ENCODE measurements around the gene NEK4.
A peak's percentile ranks its signal among the peaks of the same experiment; 100 is the strongest.
"Not testable (repeated sequence)": the region's sequence is repeated elsewhere in the genome, so short reads cannot be mapped to it uniquely, and the experiment has no call there.

NEK4 gene

GRCh38 chr3:52731590-52731989 is 39.1 kb downstream of the NEK4 start:
- DNase-seq (ENCODE audit: low read depth): no peak

- no peak for DNase-seq (ENCODE audit: low read depth)
These were observed 40.1 kb downstream of the NEK4 start for GRCh38 chr3:52730681-52731080.

GRCh38 chr3:52728753-52729152 is 42.0 kb downstream of the NEK4 start:
- not testable (repeated sequence) for DNase-seq (ENCODE audit: low read depth)

- no peak for DNase-seq (ENCODE audit: low read depth)
These were observed 46.2 kb downstream of the NEK4 start for GRCh38 chr3:52724511-52724910.

DNA sequence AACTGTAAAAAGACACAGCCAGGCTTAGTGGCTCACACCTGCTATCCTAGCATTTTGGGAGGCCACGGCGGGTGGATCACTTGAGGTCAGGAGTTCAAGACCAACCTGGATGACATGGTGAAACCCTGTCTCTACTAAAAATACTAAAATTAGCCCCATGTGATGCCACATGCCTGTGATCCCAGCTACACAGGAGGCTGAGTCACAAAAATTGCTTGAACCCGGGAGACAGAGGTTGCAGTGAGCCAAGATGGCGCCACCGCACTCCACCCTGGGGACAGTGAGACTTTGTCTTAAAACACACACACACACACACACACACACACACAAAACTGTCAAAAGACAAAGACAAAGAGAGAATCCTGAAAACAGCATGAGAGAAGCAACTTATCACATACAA is 46.8 kb downstream of the NEK4 start:
- DNase-seq (ENCODE audit: low read depth): no peak

- DNase-seq (ENCODE audit: low read depth): no peak
These were observed 48.2 kb downstream of the NEK4 start for GRCh38 chr3:52722491-52722890.

DNA sequence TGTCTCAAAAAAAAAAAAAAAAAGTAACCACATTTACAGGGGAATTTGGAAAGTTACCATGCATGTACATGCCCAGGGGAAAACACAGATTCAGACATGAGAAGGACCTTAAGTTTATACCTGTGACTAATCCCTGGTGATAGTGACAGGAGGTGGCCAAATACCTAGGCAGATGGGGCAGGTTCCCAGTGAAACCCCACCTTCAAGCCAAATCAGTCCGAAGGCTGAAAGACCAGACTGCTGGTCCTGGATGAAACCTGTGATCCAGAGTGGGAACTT is 49.1 kb downstream of the NEK4 start:
- DNase-seq (ENCODE audit: low read depth): no peak

DNA sequence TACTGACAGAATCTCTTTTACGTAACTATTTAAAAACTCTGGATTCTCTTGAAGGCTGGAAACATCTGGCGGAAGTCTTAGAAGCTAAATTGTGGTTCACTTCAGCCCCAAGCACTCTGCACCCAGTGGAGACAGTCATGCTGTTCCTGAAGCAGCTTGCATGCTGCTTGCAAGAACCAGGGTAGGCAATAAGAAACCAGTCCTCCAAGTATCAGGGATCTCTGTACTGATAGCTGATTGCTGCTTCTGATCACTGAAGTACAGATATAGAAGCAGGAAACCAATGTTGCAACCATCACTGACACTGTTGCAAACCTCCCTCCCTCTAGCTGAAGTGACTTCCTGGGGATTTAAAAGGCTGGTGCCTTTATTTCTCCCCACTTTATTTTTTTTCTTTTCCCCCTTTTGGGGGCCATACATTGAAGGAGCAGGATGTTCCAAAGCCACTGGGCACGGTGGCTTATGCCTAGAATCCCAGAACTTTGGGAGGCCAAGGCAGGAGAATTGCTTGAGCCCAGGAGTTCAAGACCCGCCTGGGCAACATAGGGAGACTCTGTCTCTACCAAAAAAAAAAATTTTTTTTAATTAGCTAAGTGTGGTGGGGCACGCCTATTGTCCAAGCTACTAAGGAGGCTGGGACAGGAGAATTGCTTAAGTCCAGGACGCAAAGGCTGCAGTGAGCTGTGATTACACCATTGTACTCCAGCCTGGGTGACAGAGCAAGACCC is 49.6 kb downstream of the NEK4 start:
- DNase-seq (ENCODE audit: low read depth): no peak

DNA sequence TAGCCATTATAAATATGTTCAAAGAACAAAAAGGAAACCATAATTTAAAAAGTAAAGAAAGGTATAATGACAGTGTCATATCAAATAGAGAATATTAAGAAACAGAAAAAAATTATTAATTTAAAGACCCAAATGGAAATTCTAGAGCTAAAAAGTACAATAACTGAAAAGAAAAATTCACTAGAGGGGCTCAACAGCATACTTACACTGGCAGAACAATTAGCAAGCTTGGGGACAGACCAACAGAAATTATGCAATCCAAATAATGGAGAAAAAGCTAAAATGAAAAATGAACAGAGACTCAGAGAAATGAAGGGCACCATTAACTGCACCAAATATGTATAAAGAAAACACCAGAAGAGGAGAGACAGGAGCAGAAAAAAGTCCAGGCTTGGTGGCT is 51.1 kb downstream of the NEK4 start:
- no peak for DNase-seq (ENCODE audit: low read depth)

DNA sequence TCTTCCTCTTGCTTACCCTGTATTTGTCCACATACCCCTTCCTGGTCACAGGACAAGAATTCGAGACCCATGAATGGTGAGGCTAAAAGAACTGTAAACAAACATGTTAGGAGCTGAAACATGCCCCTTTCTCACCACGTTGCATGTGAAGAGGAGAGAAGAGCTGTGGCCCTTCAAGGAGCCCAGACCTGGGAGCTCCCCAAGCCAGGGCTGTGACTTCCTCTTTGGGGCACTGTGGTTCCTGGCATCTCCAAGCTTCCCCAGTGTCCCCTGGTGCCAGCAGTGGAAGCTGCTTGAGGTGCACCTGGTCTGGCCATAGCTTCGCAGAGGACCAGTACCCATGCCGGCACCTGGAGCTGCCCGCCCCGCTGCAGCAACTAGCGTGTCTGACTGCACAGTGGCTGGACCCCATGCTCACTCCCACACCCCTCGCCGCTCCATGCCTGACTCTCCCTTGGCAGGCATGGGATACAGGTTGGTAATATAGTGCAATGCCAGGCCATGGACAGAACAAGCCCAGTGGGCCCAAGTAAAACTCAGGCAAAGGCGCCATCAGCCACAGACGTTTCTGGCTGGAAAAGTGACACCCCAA is 54.9 kb downstream of the NEK4 start:
- no peak for DNase-seq (ENCODE audit: low read depth)

- DNase-seq (ENCODE audit: low read depth): no peak
These were observed 56.1 kb downstream of the NEK4 start for GRCh38 chr3:52714335-52715302.

GRCh38 chr3:52712291-52713212 is 58.2 kb downstream of the NEK4 start:
- no peak for DNase-seq (ENCODE audit: low read depth)

GRCh38 chr3:52710512-52710911 is 60.2 kb downstream of the NEK4 start:
- DNase-seq (ENCODE audit: low read depth): no peak

GRCh38 chr3:52707585-52707984 is 63.2 kb downstream of the NEK4 start:
- DNase-seq (ENCODE audit: low read depth): no peak

DNA sequence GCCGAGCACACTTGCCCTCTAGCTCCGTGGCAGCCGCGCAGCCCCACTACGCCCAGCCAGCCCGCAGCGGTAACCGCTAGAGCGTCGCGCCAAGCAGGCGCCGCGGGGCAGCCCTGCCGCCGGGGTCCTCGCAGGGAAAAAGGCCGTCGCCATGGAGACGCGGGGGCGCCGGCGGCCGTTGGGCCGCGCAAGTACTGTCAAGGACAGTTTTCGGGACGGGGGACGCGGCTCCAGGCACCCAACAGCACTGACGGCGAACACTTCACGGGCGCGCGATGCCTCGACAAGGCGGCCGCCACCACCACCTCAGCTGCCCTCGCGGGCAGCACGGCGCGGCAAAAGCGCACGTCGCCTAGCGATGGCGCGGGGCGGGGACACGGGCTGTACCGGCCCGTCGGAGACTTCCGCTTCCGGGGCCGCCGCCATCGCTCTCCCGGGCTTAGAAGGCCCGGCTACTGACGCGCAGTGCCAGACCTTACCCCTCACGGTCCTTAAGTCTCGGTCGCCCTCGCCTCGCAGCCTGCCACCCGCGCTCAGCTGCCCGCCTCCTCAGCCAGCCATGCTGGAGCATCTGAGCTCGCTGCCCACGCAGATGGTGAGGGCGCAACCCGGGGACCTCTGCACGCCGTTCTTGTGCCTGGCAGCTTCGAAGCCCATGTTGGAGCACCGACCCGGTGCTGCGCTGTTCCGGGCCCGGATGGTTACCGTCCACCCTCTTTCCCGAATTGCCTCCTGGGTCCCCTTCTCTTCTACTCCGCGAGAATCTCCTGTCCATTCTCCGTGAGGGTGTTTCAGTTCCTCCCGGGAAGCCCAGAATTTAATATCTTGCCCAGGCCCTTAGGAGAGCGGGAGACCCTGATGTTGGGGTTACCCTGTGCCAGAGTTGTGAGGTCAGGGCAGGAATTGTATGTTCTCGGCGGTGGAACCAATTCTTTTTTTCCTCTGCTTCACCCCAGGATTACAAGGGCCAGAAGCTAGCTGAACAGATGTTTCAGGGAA is 64.8 kb downstream of the NEK4 start, which contains the start of the genes GLT8D1 and SPCS1:
Gene GLT8D1 (minus strand): TSS at position 104 of the 999 bp plus-strand sequence. CDS start 5,331 bp downstream, outside the sequence.
Gene SPCS1 (plus strand): TSS at position 419 of the 999 bp plus-strand sequence. CDS start 141 bp downstream, at position 560.
- peak; percentile 80 for DNase-seq (ENCODE audit: low read depth)

DNA sequence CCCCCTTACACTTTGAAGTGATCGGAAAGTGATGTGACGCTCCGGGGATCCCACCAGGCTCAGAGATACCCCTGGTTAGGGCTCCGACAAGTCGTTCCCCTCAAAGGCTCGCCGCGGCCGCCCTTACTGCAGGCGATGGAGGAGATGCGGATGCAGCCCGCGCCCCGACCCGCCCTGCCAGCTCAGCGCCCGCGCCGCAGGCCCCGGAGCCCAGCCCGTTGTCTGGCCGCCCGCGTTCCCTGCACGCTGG is 65.4 kb downstream of the NEK4 start:
- no peak for DNase-seq (ENCODE audit: low read depth)

- DNase-seq (ENCODE audit: low read depth): no peak
These were observed 65.9 kb downstream of the NEK4 start for GRCh38 chr3:52704611-52705437.

GRCh38 chr3:52703341-52703740 is 67.4 kb downstream of the NEK4 start:
- no peak for DNase-seq (ENCODE audit: low read depth)

- DNase-seq (ENCODE audit: low read depth): no peak
These were observed 73.1 kb downstream of the NEK4 start for GRCh38 chr3:52697632-52697965.

Measured in activated T-helper 9 cell treated with anti-CD3 and anti-CD28 coated beads, Interleukin-2, amount 50 U/mL, for 16 hours (primary cell).